ENCODE measurements around the gene KRTAP5-9. TPM values are rescaled to one million over a fixed set of nuclear protein-coding genes. Genes with fewer than 3 reads are reported as not detected.

KRTAP5-9 gene
- total and polyA plus RNA-seq, 12 donors = not detected

DNA sequence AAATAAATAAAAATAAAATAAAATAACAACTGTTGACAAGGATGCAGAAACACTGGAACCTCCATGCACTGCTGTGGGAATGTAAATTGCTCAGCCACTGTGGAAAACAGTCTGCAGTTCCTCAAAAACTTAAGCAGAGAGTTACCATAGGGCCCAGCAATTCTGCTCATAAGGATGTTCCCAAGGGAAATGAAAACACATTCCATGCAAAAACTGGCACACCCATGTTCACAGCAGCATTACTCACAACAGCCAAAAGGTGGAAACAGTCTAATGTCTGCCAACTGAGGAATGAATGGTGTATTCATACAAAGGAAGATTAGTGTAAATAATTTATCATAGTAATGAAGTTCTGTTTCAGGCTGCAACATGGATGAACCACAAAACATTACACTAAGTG is 13.9 kb downstream of the KRTAP5-9 start:
- Histone ChIP-seq H3K36me3 (no peaks in the 10 kb centered on the region), H3K27me3 (peaks cover 0 to 30% (median 13%) of the 10 kb centered on the region in 7 donors), H3K9me3 (peaks cover 0 to 4% (median 0%) of the 10 kb centered on the region in 11 donors), H3K4me1 (peaks cover 0 to 4% (median 0%) of the 10 kb centered on the region in 9 donors), H3K27ac (no peak overlapping the region), H3K4me3 (no peak overlapping the region)
- no peak for DNase-seq
- TF ChIP-seq, protein P1, sequence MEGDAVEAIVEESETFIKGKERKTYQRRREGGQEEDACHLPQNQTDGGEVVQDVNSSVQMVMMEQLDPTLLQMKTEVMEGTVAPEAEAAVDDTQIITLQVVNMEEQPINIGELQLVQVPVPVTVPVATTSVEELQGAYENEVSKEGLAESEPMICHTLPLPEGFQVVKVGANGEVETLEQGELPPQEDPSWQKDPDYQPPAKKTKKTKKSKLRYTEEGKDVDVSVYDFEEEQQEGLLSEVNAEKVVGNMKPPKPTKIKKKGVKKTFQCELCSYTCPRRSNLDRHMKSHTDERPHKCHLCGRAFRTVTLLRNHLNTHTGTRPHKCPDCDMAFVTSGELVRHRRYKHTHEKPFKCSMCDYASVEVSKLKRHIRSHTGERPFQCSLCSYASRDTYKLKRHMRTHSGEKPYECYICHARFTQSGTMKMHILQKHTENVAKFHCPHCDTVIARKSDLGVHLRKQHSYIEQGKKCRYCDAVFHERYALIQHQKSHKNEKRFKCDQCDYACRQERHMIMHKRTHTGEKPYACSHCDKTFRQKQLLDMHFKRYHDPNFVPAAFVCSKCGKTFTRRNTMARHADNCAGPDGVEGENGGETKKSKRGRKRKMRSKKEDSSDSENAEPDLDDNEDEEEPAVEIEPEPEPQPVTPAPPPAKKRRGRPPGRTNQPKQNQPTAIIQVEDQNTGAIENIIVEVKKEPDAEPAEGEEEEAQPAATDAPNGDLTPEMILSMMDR (IDR thresholded peaks at IDR 0.05) = no peak
- ATAC-seq = no peak
- intact Hi-C loops (cut with DNase I) = no loop called here

DNA sequence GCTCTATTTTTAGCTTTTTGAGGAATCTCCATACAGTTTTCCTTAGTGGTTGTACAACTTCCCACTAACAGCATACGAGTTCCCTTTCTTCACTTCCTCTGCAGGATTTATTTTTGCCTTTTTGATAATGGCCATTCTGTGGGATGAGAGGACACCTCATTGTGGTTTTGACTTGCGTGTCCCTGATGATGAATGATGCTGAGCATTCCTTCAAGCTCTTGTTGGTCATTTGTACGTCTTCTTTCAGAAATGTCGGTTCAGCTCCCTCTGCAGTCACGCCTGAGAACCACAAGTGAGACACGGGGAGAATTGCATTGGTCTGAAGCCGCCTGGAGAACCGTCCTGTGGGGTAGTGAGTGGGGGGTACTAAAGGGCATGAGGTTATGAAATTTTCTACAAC is 15.2 kb downstream of the KRTAP5-9 start:
- H3K4me3 ChIP-seq = no peak overlapping the region
- ATAC-seq (peak in 1 of 8 donors; percentile 37), DNase-seq (no peak)
- H3K36me3 ChIP-seq = no peaks in the 10 kb centered on the region
- H3K27me3 ChIP-seq = peaks cover 0 to 26% (median 13%) of the 10 kb centered on the region in 7 donors
- intact Hi-C loops (cut with DNase I) = no loop called here
- TF ChIP-seq, protein P1 (IDR thresholded peaks at IDR 0.05) = peak in 7 of 9 donors; percentile 31 to 51 (median 42)
- peaks cover 0 to 4% (median 0%) of the 10 kb centered on the region in 11 donors for H3K9me3 ChIP-seq
- no peak overlapping the region for H3K27ac ChIP-seq
- peaks cover 0 to 4% (median 0%) of the 10 kb centered on the region in 9 donors for H3K4me1 ChIP-seq
- 13 to 14% methylated on average over 8 of the region's 8 CpGs for WGBS, 2 donors

DNA sequence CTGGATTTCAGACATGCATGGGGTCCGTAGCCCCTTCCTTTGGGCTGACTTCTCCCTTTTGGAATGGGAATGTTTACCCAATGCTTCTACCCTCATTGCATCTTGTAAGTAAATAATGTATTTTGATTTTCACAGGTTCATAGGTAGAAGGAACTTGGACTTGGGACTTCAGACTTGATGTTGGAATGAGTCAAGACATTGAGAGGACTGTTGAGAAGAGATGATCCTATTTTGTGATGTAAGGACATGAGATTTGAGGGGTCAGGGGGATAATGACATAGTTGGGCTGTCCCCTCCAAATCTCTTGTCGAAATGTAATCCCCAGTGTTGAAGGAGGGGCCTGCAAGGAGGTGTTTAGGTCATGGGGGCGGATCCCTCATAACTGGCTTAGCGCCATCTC is 16.2 kb downstream of the KRTAP5-9 start:
- ATAC-seq = no peak
- Histone ChIP-seq H3K4me3 (no peak overlapping the region), H3K27ac (no peak overlapping the region), H3K4me1 (peaks cover 0 to 4% (median 0%) of the 10 kb centered on the region in 9 donors), H3K36me3 (no peaks in the 10 kb centered on the region), H3K9me3 (peaks cover 0 to 4% (median 0%) of the 10 kb centered on the region in 11 donors), H3K27me3 (peaks cover 0 to 26% (median 13%) of the 10 kb centered on the region in 7 donors)
- intact Hi-C loops (cut with DNase I) = no loop called here
- TF ChIP-seq, protein P1 (IDR thresholded peaks at IDR 0.05) = no peak
- no peak for DNase-seq
- WGBS, 2 donors = 75 to 88% methylated on average over 4 of the region's 4 CpGs

DNA sequence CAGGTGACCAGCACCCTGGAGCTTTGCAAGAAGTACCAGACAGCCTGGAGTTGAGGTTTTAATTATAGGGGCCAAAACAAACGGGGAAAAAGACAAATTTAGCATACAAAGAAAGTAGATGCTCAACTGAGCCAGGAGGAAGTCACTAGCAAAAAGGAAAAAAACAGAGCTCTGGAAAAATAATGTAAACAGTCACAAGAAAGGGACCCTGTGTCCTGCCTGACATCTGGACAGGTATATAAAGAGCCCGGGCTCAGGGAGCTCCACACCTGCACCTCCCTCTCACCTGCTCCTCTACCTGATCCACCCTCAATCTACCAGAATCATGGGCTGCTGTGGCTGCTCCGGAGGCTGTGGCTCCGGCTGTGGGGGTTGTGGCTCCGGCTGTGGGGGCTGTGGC is 17.0 kb downstream of the KRTAP5-9 start, which contains the start of gene KRTAP5-10:
KRTAP5-10 (plus strand) TSS at position 301 of the 400 bp plus-strand sequence; CDS start at position 326, 25 bp downstream.
- intact Hi-C loops (cut with DNase I) = no loop called here
- H3K4me1 ChIP-seq = peaks cover 0 to 4% (median 0%) of the 10 kb centered on the region in 9 donors
- no peaks in the 10 kb centered on the region for H3K36me3 ChIP-seq
- TF ChIP-seq, protein P1 (IDR thresholded peaks at IDR 0.05) = no peak
- H3K9me3 ChIP-seq = peaks cover 0 to 4% (median 0%) of the 10 kb centered on the region in 11 donors
- no peak within 1 kb of the TSS for H3K4me3 ChIP-seq
- ATAC-seq = no peak
- H3K27ac ChIP-seq = no peak within 1 kb of the TSS
- peaks cover 0 to 30% (median 13%) of the 10 kb centered on the region in 7 donors for H3K27me3 ChIP-seq
- WGBS, 2 donors = 66 to 72% methylated on average over 5 of the region's 5 CpGs
- no peak for DNase-seq

Measured in heart right ventricle (tissue), 16 donors.